GM18858 (cell line): ENCODE data around the gene RERE.
"Not testable (repeated sequence)": the region's sequence is repeated elsewhere in the genome, so short reads cannot be mapped to it uniquely, and the experiment has no call there.

Source experiments
- ATAC-seq: cut with Tn5 transposase; IDR thresholded peaks from one replicate; pipeline ENCODE4 v1.9.1; 2021; ENCODE audit not compliant: unreplicated experiment

The RERE gene

DNA sequence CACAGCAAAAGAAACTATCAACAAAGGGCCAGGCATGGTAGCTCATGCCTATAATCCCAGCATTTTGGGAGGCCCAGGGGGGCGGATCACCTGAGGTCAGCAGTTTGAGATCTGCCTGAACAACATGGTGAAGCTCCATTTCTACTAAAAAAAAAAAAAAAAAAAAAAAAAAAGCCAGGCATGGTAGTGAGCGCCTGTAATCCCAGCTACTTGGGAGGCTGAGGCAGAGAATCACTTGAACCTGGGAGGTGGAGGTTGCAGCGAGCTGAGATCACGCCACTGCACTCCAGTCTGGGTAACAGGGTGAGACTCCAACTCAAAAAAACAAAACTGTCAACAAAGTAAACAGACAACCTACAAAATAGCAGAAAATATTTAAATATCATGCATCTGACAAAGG lies 122.0 kb downstream of the RERE start:
- not testable (repeated sequence) for ATAC-seq

DNA sequence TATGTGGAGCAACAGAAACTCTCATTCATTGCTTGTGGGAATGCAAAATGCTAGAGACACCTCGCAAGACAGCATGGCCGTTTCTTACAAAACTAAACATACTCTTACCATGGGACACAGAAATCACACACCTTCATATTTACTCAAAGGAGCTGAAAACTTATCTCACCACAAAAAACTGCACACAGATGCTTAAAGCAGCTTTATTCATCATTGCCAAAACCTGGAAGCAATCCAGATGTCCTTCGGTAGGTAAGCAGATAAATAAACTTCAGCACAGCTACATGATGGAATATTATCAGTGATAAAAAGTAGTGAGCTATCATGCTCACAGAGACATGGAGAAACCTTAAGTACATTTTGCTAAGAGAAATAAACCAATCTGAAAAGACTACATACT lies 124.3 kb downstream of the RERE start:
- no peak for ATAC-seq

DNA sequence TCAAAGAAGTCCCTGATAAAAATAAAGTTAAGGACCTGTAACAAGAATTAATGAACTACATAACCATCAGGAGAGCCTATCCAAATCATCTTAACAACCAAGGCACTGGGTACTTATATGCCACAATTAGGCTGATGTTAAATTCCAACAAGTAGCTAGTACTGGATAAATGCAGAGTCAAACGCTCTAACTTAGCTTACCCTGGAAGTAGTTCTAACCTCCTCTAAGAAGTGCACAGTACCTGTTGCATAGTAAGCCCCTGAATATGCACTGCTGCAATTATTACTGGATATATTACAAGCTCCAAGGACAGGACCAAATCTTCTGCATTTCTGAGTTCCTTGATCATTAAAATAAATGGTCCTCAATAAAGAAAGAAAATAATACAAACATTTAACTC lies 125.8 kb downstream of the RERE start:
- no peak for ATAC-seq

DNA sequence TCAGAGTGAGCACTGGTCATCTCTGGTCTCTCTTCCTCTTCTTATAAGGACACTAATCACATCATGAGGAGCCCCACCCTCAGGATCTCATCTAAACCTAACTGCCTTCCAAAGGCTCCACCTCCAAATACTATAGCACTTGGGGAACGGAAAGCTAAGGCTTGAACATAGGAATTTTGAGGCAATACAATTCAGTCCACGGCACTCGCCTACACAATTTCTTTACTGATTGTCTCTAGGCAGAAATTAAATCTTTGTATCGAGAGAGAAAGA lies 127.3 kb downstream of the RERE start:
- ATAC-seq, result no peak

DNA sequence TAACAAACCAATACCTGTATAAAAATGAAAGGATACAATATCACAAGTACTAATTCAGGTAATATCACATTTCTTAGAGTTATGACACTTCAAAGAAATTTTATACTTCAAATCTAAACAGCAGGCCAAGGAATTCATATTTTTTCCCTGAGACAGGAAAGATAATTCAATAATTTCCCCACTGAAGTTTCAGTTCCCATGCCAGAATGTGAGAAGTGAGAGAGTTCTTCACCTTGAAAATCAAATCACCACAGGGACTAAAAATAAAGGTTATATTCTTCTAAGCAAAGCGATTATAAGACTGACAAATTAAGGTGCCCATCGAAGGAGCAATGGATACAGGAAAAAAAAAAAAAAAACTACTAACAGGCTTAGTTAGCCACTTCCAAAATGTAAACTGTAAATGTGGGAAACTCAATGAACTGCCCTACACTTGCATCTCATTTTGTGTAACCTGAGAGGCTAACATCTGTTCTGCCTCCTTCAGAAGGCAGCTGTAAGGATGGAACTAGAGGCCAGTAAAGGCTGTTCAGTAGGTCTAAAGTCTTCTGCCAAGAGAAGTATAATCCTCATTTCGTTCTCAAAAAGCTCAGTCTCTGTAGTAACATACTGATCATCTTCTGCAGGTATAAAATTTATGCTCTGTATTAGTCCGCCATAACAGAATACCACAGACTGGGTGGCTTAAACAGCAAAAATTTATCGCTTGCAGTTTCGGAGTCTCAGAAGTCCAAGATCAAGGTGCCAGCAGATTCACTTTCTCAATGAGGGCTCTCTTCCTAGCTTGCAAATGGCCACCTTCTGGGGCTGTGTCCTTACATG lies 127.8 kb downstream of the RERE start:
- ATAC-seq, result no peak

DNA sequence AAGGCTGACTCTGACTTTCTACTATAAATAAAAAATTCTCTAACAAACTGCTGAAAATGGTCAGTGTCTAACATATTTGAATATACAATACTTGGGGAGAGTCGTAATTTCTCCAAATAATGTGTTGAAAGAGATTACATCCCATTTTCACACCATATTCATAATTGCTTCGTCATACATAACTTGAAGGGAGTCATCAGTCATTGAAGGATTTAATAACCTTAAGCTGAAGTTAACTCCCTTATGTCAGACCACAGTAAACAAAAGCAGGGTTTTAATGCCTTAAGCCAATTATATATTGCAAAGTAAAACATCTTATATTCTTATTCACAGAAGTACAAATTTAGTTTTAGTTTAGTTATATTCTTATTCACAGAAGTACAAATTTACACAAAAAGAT lies 129.9 kb downstream of the RERE start:
- ATAC-seq, result no peak

DNA sequence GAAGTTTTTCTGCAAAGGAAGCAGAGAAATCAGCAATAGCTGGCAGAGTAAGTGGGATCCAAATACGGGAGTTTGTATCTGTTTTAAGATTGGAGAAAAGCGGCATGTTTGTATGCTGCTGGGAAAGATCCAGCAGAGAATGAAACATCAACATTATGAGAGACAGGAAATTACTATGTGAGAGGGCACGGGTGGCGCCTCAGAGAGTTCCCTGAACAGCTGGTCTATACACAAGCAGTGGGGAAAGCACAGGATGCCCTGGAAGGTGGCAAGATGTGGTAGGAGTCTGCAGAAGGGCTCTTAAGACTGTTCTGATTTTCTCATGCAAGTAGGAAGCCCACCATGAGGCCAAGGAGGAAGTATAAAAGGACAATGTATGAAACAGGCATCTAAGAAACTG lies 130.4 kb downstream of the RERE start:
- ATAC-seq, result no peak

DNA sequence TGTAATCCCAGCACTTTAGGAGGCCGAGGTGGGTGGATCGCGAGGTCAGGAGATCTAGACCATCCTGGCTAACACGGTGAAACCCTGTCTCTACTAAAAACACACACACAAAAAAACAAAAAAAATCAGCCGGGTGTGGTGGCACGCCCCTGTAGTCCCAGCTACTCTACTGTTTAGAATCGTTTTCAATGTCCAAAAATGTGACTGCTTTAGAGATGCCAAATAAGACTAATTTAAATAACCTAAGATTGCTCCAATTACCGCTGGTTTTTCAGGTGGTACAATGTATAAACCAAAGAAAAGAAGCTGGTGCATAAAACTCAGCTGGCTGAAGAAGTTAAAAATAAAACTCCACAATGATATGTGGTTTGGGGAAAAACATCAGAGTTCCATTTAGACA lies 132.0 kb downstream of the RERE start:
- ATAC-seq, result no peak

DNA sequence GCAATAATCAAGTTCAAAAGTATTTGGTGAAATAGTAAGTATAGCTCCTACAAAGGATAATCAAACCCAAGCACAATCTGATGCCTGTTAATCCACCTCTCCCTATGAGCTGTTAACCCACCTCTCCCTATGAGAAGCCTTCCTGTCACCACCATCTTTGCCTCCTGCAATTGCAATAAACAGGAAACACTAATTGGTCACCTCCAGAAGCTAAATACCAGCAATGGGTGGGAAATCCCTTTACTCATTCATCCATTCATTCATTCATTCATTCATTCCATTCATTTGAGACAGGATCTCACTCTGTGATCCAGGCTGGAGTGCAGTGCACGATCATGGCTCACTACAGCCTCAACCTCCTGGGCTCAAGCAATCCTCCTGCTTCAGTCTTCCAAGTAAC lies 132.8 kb downstream of the RERE start:
- ATAC-seq, result no peak

DNA sequence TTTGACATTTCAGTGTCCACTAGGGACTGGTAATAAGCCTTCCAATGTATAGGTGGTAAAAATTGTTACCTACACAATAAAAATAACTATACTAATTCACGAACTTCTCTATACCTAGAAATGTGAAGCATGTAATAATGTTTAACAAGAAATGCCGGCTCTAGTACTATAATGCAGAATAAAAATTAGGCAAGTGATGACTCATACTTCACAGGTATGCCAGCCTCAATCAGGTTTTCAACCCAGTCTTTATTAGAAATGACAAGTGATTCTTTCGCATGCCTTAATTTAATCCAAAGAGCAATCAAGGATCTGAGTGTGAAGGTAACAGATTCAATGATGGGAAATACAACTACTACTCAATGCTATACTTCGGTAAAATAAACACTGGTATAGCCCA lies 134.9 kb downstream of the RERE start:
- no peak for ATAC-seq

DNA sequence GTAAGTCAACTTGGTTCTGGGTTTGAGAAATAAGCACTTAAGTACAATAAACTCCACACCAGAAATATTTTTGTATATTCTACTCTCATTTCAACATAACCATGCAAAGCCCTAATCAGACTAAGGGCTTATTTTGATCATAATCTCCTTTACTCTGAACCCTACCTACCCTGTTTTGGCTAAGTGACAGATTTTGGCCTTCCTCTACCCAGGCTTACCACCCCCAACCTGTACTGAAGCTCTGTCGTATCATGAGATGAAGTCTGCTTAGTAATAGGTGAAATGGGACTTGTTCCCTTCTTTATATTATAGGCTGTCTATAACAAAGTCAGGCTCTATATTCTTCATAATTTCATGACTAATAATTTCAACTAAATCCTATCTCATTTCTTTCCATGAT lies 135.5 kb downstream of the RERE start:
- no peak for ATAC-seq

DNA sequence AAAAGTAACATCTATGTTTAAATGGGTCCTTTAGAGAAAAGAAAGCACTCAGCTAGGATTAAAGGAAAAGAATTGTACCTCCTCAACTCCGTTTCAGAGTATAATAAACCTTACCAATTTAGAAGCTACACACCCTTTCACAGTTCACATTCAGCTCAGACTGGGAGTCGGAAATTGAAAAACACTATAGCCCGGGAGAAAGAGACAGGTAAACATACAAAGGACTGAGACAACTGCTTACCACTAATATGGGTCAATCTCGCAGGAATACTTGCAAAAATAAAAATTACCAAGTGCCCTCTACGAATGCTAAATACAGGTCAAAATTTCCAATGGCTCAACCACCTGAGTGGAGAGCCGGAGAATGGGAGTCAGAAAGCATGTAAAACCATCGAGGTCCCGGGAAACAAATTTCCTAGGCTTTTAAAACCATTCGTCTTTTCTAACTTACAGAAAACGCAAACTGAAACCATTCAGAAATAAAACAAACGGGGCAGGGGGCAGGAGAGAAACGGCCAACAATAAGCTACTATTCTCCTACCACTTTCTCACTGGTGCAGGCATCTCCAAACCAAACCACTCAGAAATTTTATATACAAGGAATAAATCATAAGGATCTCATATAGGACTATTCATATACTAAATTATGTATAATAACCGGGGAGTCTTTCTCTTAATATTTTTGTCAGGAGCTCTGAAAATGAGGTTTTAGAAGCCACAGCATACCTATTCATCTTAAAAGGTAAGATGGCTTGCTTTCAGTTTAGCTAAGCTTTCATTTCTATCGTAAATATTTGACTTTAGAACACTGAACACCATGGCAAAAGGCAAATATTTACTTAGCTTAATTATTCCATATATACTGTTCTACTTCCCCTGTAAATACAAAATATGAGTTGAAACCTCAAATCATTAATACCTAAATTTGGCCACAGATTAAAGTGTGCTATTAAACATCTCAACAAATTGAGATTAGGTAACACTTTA lies 136.5 kb downstream of the RERE start:
- no peak for ATAC-seq

DNA sequence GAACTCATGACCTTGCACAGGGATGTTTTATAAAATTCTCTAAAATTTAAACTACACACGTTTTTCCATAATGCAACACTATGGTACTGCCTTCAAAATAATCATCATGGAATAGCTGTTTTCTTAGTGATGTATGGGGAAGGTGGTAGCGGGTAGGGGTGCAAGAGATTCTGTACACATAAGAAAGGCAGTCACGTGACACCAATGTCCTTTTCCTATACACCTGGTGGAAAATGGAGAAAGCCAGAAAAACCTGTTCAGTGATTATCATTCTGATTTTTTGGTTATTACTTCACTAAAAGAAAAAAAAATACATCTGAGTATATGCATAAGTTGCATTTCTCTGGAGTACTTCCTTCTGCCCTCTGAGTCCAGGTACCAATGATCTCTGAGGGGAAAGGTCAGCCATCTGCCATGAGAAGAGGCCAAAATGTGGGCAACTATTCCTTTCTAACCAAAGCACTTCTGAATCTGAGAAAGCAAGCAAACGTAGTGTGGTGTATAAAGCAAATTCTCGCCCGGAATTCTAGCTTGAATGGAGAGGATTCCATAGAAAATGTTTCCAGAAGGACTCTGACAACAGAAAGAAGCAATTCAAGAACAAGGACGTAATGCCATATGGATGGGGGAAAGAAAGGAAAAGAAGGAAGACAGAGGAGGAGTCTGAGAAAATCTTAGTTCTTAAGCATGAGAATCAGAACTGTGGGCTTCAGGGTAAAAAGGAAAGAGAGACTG lies 137.3 kb downstream of the RERE start:
- no peak for ATAC-seq

DNA sequence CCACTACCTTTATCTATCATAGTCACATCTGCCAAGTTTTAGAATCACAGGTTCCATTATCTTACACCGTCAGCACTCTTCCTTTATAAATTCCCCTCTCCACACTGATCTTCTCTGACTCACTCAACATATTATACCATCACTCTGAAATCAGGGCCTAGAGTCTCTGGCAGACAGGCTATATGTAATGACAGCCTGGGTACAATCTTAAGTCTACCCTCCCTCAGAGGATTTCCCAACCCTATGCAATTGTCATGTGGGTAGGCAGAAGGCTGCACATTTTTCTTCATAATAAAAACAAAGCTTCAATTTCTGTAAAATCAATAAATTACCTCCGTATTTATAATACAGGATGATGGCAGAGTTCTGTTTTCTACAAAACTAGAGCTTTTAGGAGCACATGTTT lies 138.0 kb downstream of the RERE start:
- no peak for ATAC-seq

DNA sequence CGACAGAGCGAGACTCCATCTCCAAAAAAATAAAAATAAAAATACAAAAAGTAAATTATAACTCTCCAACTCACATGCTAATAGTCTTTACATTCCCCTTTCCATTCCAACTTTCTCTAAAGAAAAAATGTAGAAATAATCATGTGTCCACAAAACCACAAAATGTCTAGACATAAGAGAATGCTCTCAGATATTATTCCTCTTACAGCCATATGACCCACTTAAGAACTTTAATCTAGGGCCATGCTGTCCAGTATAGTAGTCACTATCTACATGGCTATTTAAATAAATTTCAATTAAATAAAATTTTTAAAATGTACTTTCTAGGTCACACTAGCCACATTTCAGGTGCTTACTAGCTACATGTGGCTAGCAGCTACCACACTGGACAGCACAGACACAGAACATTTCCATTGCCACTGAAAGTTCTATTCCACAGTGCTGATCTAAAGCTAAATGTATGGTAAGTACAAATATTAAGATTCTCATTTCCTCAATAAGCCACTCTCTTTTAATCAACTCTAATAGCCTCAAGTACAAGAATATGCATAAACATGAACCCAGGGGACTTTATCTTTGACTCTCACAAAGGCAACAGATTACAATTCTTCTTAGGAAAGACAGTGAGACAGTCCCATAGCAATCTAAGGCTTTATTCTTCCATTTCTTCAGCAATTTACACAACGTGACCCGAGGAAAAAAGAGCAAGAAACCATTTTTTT lies 138.6 kb downstream of the RERE start:
- no peak for ATAC-seq

DNA sequence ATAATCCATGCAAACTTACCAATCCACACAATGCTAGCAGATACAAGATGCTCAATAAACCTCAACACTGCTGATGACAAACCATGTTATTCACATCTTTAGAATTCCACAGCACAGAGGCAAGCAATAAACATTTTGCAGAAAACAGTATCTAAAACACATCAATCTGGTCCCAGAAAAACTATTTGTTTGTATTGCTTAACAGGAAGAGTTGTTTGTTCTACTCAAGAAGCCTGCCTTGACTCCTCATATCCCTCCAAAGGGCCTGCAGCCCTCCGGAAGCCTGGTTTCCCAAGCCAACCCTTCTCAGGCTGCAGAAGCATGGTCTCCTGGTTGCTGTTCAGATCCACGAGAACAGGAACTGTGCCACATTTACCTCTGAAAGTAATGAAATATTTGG lies 139.7 kb downstream of the RERE start:
- no peak for ATAC-seq

DNA sequence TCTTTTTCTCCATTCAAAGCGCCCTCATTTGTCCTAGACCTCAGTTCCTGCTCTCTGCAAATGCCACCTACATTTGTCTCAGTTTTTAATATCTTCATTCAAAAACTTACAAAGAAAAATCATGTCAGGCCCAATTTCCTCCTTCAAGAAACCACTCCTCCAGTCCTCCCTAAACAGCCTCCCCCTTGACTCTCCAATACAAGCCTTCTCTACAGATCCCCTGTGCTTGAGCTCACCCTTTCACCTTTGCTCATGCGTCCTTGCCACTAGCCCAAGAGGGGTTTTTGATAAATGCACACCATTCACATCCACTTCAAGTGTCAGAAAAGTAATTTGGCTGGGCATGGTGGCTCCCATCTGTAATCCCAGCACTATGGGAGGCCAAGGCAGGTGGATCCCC lies 140.6 kb downstream of the RERE start:
- no peak for ATAC-seq

DNA sequence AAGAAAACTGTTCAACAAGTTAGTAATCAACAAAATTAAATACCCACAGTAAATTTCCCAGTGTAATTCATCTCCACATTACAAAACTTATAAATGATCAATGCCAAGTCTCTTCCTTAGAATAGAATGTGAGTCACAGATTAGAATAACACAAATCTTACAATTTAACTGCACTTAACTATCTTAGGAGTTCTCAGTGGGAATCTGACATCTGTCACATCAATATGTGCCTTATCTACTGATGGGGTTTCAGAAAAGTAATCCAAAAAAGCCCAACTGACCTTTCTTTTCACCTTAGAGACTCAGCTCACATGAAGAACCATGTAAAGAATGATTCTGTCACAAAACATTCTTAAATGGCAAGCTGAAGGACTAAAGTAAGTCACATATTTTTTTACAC lies 141.4 kb downstream of the RERE start:
- ATAC-seq, result no peak

DNA sequence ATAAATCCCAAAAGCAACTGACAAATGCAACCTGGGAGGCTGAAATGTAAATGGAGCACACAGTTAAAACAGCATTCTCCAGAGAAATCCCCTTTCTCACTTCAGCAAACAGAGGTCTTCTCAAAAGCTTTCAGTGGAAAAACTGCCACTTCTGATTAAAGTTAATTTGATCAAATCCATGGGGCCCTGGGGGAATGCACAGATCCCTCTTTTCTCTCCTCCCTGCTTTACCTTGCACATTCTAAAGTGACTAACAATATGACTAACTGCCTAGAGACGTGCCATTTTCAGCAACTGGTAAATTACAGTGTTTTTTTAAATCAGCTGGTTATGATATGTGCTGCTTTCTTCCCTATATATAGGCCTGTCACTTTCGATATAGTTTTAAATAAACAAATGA lies 142.5 kb downstream of the RERE start:
- ATAC-seq, result no peak

DNA sequence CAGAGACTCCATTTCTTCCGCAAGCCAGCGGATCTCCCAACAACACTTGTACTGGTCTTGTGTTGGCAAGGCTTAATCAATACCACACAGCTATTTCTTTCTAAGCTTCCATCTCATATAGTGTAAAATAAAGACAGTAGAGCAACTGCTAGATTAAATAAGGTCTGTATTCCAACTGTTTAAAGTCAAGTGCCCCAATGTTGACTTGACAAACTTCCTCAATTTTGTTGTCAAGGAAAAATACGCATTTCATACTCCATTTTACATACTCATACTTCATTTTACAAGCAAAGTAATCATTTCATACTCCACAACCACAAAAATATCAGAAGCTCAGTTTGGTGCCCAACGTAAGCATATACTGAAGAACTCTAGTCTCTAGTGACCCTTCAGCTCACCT lies 143.0 kb downstream of the RERE start:
- no peak for ATAC-seq

DNA sequence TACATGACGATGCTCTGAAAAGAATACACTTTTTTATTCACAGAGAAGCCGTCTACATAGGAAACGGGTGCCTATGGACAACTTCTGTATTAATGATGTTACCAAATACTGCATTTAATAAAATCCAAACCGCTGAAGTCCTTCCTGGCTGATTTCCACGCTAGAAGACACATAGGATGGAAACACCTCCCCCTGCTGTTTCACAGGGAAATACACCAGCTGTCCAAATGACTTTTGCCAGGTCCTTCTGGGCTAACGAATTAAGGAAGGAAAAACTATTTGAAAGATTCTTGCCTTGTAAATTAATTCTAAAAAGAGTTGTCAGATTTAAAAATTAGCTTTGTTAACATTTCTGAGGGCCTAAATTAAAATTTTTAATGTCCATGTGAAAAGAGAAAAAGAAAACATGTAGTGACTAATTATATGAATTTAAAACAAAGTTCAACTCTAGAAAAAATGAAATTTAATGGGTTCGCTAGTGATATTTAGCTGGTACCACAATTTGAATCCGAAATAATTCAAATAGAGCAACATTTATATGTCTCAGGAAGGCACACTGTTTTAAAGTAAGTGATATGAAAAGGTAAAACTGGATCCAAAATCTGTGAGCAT lies 146.0 kb downstream of the RERE start:
- ATAC-seq, result no peak
